Progenitor cell of endocrine pancreas (in vitro differentiated cells): ENCODE measurements around the gene RBM19. TPM values are rescaled to one million over a fixed set of nuclear protein-coding genes. Genes with fewer than 3 reads are reported as not detected.

Experiments
- DNase-seq: peaks from one replicate; pipeline ENCODE4 v3.0.0; 2021; ENCODE audit warnings: low spot score; ENCODE audit not compliant: unreplicated experiment
- H3K27ac Mint-ChIP-seq: 2 replicates; pipeline ENCODE4 v1.8.0; 2021; ENCODE audit warnings: mild to moderate bottlenecking, moderate library complexity, mixed read lengths
- H3K27me3 Mint-ChIP-seq: 2 replicates; pipeline ENCODE4 v1.8.0; 2021; ENCODE audit warnings: mixed read lengths
- H3K36me3 Mint-ChIP-seq: 2 replicates; pipeline ENCODE4 v1.8.0; 2022; ENCODE audit warnings: mixed read lengths; ENCODE audit not compliant: insufficient read depth
- H3K4me1 Mint-ChIP-seq: 2 replicates; pipeline ENCODE4 v1.8.0; 2021; ENCODE audit warnings: low read depth, mixed read lengths
- H3K4me3 Mint-ChIP-seq: 2 replicates; pipeline ENCODE4 v1.8.0; 2021; ENCODE audit warnings: low read depth, mild to moderate bottlenecking, moderate library complexity, mixed read lengths
- H3K9me3 Mint-ChIP-seq: 2 replicates; pipeline ENCODE4 v1.8.0; 2021; ENCODE audit warnings: low read depth, mixed read lengths
- total RNA-seq: library from RNA; stranded (reverse); gene quantifications from 2 replicates; pipeline ENCODE4 v1.2.1, GENCODE V29; 2021
- TF ChIP-seq, protein P1 (sequence below): fragments of 200-600 bp; sonication (generic); IDR thresholded peaks from one replicate; pipeline ENCODE4 v1.5.0; 2021; ENCODE audit warnings: antibody characterized with exemption, mild to moderate bottlenecking; ENCODE audit not compliant: unreplicated experiment

Gene RBM19
- total RNA-seq, 1 donor from 2014 or later = 39.4 TPM

DNA sequence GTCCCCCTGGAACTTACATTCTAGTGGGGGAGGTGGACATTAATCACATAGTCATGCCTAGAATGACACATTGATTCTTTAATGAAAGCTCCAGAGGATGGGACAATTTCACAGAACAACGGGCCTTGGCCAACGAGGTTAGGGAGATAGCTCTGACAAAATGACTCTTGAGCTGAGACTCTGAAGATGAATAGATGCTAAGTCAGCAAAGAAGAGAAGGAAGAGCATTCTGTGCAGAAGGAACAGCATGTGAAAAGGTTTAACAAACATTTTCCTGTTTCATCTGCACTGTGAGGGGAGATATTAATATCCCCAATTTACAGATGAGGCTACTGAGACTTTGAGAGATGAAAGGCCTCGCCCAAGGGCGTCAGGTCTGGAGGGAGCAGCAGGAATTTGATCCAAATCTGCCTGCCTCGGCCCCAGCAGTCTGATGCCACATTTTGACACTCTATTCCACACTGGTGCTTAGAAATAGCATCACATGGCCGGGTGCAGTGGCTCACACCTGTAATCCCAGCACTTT, 193.6 kb downstream of the RBM19 start:
- peaks cover 44% of the 10 kb centered on the region for H3K27me3 Mint-ChIP-seq
- no peak overlapping the region for H3K27ac Mint-ChIP-seq
- no peak overlapping the region for H3K4me3 Mint-ChIP-seq
- TF ChIP-seq, protein P1, sequence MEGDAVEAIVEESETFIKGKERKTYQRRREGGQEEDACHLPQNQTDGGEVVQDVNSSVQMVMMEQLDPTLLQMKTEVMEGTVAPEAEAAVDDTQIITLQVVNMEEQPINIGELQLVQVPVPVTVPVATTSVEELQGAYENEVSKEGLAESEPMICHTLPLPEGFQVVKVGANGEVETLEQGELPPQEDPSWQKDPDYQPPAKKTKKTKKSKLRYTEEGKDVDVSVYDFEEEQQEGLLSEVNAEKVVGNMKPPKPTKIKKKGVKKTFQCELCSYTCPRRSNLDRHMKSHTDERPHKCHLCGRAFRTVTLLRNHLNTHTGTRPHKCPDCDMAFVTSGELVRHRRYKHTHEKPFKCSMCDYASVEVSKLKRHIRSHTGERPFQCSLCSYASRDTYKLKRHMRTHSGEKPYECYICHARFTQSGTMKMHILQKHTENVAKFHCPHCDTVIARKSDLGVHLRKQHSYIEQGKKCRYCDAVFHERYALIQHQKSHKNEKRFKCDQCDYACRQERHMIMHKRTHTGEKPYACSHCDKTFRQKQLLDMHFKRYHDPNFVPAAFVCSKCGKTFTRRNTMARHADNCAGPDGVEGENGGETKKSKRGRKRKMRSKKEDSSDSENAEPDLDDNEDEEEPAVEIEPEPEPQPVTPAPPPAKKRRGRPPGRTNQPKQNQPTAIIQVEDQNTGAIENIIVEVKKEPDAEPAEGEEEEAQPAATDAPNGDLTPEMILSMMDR = no peak
- DNase-seq = no peak
- H3K9me3 Mint-ChIP-seq = no peaks in the 10 kb centered on the region
- no peaks in the 10 kb centered on the region for H3K36me3 Mint-ChIP-seq
- no peaks in the 10 kb centered on the region for H3K4me1 Mint-ChIP-seq

DNA sequence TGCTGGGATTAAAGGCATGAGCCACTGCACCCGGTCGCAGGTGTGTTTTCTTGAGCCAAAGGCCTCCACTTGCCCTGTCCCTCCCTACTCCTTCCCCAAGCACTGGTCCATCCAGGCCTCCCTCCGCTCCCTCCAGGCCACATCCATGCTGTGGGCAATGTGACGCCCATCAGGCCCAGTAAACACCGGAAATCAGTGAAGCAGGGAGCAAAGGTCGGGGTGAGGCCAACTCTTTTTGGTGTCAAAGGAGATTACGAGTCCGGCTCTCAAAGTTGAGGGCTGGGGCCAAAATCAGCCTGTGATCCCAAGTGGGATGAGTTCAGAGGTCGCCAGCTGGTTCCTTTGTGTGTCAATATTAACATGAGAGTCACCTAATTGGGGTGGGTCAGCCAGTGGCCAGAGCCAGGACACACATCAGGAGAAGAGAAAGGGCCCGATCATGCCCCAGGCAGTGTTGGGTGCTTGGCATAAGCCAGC, 195.7 kb downstream of the RBM19 start:
- Mint-ChIP-seq H3K36me3 (no peaks in the 10 kb centered on the region), H3K4me3 (no peak overlapping the region), H3K27ac (no peak overlapping the region)

GRCh38 chr12:113769305-113769704, 196.8 kb downstream of the RBM19 start:
- peaks cover 40% of the 10 kb centered on the region for H3K27me3 Mint-ChIP-seq
- DNase-seq = no peak
- H3K4me1 Mint-ChIP-seq = peaks cover 11% of the 10 kb centered on the region
- H3K27ac Mint-ChIP-seq = no peak overlapping the region
- H3K36me3 Mint-ChIP-seq = no peaks in the 10 kb centered on the region
- TF ChIP-seq, protein P1 = no peak
- no peak overlapping the region for H3K4me3 Mint-ChIP-seq
- no peaks in the 10 kb centered on the region for H3K9me3 Mint-ChIP-seq

More for the DNA sequence above, 195.7 kb downstream of the RBM19 start:
- peaks cover 41% of the 10 kb centered on the region for H3K27me3 Mint-ChIP-seq
- H3K4me1 Mint-ChIP-seq = peaks cover 6% of the 10 kb centered on the region
- TF ChIP-seq, protein P1 = no peak
- no peak for DNase-seq
- H3K9me3 Mint-ChIP-seq = no peaks in the 10 kb centered on the region

DNA sequence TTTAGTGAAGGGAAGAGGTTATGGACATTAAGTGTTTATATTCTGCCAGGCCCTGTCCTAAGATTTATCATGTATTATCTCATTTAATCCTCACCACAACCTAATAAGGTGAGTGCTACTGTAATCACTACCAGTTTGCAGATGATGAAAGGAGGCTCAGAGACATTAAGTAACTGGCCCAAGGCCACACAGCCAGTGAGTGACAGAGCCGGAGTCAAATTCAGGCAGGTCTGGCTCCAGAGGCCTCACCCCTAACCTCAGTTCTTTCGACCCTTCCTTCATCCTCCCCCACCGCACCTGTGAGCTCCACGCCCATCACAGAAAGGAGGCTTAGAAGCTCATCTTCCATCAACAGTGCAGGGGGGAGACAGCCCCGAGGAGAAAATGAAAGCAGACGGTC, 197.3 kb downstream of the RBM19 start:
- Mint-ChIP-seq H3K4me1 (peaks cover 11% of the 10 kb centered on the region), H3K9me3 (no peaks in the 10 kb centered on the region), H3K27ac (no peak overlapping the region), H3K27me3 (peaks cover 41% of the 10 kb centered on the region), H3K36me3 (no peaks in the 10 kb centered on the region), H3K4me3 (no peak overlapping the region)
- TF ChIP-seq, protein P1 = no peak
- no peak for DNase-seq

DNA sequence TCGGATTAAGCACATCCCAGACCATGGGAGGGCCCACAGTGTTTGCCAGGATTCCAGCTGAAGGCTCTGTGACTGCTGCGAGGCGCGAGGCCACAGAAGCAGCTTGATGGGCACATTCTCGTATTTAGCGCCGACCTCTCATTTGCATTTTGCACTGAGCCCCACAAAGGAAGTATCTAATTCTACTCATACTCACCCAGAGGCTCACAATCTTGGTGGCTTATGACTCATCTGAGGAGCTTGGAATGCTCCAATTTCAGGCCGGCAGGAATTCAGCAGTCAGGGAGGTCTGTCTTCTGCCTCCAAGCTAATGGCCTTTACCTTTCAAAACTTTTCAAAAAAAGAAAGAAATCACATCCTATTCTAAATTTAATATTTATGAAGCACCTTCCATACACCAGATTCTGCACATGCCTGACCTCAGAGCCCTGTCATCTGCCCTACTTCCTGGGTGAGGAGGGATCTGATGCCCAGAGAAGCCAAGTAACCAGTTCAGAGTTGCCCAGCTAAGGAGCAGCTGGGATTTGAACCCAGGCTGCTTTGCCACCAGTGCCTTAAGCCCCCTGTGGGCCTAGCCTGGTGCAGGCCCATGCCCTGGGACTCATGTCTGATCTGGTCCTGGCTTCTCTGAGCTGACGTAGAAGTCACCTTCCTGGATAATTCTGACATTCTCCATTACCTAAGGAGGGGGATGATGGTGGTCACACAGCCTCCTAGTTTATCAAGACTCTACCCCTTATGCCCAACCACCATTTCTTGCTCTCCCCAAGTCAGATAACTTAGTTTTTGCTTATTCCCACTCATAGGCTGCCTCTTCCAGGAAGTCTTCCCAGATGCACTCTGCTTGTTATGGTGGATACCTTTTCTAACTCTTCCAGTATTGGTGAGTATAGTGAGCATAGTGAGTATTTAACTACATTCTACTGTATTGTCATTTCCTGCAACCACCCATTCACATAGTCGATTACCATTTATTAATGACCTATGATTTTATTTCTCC, 198.9 kb downstream of the RBM19 start:
- H3K27ac Mint-ChIP-seq = peak overlapping the region; percentile 45
- TF ChIP-seq, protein P1 = no peak
- no peaks in the 10 kb centered on the region for H3K36me3 Mint-ChIP-seq
- no peak overlapping the region for H3K4me3 Mint-ChIP-seq
- DNase-seq = no peak
- no peaks in the 10 kb centered on the region for H3K9me3 Mint-ChIP-seq
- H3K27me3 Mint-ChIP-seq = peaks cover 44% of the 10 kb centered on the region
- peaks cover 21% of the 10 kb centered on the region for H3K4me1 Mint-ChIP-seq
